ENCODE data around the gene DKK1.

DKK1 gene, protein sequence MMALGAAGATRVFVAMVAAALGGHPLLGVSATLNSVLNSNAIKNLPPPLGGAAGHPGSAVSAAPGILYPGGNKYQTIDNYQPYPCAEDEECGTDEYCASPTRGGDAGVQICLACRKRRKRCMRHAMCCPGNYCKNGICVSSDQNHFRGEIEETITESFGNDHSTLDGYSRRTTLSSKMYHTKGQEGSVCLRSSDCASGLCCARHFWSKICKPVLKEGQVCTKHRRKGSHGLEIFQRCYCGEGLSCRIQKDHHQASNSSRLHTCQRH

DNA sequence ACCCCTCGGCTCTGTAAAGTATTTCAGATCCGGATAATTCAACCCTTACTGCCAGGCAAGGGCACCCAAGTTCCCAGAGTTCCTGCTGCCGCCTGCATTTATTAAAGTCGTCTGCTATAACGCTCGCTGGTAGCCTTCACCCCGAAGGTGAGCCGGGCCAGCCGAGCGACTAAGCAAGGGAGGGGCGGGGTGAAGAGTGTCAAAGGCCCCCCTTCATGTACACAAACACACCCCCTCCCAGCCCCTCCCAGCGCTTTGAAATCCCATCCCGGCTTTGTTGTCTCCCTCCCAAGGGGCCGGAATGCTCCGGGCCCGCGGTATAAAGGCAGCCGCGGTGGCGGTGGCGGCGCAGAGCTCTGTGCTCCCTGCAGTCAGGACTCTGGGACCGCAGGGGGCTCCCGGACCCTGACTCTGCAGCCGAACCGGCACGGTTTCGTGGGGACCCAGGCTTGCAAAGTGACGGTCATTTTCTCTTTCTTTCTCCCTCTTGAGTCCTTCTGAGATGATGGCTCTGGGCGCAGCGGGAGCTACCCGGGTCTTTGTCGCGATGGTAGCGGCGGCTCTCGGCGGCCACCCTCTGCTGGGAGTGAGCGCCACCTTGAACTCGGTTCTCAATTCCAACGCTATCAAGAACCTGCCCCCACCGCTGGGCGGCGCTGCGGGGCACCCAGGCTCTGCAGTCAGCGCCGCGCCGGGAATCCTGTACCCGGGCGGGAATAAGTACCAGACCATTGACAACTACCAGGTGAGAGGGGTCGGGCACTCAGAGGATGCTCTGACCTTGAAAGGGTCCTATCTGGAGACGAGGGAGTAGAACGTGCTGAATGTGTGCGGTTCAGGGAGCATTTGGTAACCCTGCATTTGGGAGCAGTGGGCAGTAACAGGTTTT lies at the start of gene DKK1:
Gene DKK1, plus strand, starts transcription at position 349 of the 889 bp plus-strand sequence. Its CDS starts 154 bp downstream, at position 503.
- peak; percentile 63 for DNase-seq (ENCODE audit: low read depth)

DNA sequence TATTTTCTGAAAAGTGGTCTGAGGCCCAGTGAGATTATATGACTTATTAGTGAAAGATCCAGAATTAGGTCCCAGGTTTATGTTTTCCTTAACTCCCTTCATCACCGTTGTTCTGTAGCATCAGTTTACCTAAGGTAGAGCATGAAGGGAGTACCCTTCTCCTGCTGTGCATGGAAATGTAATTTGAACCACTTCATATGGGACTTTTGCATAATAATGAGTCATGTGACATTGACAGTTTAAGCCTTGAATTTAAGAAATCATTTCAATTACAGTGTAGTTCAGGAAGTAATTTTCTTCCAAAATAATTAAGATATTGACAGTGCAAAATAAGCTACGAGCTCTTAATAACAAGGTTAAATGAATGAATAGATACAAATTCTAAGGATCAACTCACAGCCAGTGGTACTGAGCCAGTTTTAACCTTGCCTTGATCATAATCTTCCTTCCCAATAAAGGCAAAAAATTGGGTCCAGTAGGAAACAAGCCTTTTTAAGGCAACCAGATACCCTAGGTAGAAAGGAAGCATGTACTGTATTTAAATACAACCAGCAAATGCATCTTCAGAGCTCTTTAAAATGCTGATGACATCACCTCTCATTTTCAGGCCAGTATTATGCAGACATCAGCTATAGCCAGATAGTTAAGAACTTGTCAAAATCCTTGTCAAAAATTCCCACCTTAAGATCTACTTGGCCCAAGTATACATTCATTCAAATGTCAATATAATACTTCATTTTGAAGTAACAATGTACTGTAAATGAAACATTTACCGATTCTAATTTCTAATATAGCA lies 48.8 kb upstream of the DKK1 start:
- no peak for DNase-seq (ENCODE audit: low read depth)

DNA sequence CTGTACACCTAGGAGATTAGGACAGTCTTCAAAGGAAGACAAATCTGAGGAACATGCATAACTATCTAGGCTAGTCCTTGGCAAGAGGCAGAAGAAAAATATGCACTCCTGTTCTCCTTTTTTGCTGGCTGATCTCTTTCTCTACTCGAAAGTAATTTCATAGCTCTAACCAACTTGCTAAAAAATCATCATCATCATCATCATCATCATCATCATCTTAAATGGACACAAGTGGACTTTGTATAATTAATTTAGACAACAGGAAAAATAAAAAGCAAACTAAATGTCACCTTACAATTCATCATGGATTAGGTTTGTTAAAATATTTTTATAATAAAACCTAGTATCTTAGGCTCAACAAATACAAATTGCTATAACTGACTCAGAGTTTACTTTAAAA lies 47.2 kb upstream of the DKK1 start:
- DNase-seq (ENCODE audit: low read depth) = no peak

DNA sequence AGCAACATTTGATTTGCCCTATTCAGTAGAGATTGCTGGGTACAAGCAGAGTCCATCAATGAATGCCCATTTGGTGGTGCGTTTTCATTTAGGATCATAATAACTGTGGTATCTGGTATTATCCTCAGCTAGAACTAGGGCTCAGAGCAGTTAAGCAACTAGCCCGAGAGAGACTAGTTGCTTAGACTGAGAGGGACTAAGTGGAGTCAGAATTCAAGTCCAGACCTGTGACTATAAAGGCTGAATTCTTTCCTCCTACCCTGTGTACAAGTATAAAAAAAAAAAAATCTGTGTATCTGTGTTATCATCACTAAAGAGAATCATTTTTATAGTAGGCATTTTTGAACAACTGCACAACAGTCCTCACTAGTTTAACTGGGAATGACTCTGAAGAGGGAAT lies 45.3 kb upstream of the DKK1 start:
- no peak for DNase-seq (ENCODE audit: low read depth)

DNA sequence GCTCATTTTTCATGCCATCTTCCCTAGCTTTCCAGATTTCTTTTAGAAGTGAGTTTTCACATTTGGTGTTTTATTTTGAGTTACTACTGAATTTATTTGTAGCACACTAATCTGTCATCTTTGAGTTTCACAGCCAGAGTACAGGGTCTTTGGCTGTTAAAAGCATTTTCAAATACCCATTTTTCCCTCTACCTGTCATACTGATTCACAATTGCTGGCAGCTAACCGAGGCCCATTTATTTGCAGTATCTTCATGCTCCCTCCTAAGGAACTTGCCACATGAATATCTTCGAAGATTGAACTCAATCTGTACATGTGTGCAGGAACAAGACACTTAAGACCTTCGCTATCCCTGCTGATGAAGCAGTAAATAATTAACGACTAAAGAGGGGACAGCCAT lies 44.8 kb upstream of the DKK1 start:
- no peak for DNase-seq (ENCODE audit: low read depth)

DNA sequence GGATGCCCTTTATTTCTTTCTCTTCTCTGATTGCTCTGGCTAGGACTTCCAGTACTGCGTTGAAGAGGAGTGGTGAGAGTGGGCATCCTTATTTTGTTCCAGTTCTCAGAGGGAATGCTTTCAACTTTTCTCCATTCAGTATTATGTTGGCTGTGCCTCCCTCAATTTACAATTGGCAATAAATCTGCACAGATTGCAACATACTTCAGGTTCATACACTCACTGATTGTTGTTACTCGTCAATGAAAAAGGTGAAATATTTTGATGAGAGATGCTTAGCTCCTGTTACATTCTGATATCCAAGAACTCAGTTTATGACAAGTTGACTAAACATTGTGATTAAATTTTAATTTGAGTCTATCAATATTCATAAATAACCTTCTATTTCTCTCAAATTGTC lies 37.9 kb upstream of the DKK1 start:
- no peak for DNase-seq (ENCODE audit: low read depth)

DNA sequence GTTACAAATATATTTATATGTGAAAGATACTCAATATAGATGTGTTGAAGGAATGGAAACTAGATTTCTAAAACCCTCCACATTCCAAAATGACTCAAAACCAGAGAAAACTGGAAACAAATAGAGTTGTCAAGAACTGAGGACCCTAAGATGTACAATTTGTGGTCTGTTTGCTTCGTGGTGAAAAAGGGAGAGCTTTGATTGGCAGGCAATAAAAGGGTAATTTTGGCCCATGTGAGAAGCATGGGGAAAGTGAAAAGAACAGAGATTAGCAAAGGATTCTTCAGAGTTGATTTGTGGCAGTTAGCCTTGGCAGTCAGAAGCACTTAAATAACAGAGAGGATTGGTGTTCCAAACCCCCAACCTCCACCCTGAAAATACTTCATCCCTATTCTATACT lies 37.1 kb upstream of the DKK1 start:
- no peak for DNase-seq (ENCODE audit: low read depth)

DNA sequence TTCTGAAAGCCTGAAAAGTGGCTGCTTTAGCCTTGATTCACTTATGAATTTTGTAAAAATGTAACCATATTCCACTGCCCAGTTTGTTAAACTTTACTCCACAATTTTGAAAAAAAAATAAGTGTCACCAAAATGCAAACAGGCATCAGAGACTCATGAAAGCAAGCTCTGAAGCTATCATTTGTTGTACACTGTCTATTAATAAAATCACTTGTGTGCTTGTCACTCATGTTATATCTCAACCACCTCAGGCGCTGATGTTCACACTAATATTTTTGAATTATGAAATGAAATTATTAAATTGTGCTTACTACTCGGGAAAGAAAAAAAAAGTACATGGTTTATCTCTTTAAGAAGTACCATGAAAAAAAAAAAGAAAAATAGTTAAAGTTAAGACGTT lies 34.5 kb upstream of the DKK1 start:
- DNase-seq (ENCODE audit: low read depth) = no peak

DNA sequence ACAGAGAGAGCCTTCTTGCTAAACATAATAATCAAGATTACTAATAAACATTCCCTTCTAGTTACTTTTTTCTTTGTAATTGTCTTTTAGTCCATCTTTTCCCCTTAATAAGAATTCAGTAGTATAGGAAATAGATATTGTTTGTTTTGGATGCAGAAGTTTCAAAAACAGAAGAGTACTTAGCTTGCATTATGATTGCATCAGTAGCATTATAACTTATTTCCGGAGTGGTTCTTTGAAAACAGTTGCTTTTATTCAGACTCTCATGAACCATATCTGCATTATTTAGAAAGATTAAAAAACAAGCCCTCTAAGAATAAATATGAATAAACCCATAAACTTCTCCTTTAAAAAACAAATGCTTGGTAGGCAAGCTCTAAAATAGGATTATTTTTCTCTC lies 34.0 kb upstream of the DKK1 start:
- no peak for DNase-seq (ENCODE audit: low read depth)

DNA sequence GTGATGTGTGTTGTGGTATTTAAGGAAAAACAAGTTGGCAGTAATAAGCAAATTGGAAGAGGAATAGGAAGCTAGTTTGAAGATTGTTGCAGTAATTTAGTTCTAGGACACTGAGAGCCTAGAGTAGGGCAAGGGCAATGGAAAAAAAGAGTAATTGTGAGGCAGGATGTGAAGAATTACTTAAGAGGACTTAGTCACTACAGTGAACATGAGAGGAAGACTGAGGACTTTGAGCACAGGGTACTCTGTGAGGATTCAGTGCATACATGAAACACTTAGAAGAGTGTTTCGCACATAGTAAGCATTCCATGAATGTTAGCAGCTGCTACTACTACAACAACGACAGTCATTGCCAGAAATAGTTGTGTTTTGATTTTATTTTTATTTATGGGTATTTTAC lies 30.9 kb upstream of the DKK1 start:
- DNase-seq (ENCODE audit: low read depth) = no peak

DNA sequence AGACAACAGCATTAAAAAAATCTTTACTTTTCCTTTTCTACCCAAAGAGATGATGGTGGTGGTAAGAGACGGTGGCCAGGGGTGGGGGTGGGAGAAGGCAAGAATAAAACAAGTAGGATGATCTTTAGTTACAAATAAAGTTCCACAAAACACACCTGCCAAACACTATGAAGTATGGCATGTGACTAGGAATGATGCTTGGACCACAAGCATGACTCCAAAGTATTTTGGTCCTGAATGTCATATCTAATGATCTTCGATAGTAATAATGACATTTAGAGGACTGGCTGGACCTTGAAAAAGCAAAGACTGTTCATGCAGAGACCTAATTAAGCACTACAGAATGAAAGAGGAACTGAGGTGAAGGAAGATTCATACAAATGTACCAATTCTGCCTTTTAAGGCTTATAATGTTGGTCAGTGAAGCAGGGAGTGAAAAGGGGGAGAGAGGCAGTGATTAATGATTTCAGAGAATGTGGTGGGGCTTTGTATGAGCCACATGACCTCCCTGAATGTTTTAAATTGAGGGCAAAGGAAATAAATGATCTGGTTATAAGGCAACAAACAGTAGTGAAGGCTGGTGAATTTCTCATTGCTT lies 29.6 kb upstream of the DKK1 start:
- no peak for DNase-seq (ENCODE audit: low read depth)

DNA sequence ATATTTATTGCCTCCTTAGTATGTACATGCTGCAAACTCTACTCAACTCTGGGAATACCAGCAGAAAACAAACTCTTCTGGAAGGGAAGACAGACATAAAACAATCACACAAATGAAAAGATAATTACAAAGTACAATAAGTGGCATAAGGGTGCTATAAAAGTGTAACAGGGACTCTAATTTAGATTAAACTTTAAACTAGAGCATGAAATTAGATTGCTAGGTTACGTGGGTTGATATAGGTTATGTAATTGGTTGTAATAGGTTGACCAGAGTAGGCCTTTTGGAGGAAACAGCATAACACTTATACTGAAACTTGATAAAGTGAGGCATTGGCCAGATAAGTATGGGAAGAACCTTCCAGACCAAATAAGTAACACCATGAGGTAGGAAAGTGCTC lies 26.2 kb upstream of the DKK1 start:
- DNase-seq (ENCODE audit: low read depth) = no peak

DNA sequence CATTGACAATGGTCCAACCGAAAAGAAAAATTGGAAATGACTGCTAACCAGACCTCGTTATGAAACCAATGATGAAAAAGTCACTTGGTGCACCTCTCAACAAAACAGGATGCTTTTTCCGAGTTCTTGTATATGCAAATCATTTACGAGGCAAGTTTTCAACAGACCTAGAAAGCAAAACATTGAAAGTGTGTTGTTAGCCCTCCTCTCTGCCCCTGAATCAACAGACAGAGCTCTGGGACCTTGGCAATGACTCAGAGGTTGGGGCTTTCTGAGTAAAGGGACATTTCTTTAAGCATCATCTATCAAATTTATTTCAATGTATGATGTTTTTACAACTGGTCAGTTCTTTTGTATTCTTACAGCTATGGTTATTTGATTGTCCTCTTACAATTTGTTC lies 16.3 kb upstream of the DKK1 start:
- DNase-seq (ENCODE audit: low read depth) = no peak

DNA sequence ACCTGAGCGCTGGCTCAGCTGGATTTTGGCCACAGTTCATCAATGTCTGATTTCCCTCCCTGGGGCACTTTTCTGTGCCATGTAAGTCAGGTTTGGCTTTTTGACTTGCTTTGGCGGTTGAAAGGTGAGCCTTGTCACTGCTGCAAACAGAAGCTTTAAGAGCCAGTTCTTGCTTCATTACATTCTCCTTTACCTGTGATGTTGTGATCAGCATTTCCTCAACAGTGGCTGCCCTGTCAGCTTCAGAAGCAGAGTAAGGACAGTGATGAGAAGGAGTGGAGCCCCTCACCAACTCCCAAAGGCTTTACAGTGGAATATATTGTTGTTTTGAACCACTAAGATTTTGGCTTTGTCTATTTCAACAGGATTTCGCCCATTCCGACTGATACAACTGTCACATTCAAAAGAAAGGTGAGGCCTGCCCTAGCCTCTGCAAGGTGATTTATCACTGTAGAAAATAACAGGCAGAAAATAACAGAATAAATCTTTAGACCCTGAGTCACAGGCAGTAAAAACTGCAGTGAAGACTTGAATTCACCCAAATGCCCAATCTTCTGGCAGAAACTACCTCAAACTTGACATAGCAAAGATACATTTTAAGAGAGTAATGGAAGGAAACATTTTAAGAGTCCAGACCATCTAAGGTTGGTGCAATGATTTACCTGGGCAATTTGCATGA lies 13.3 kb upstream of the DKK1 start:
- no peak for DNase-seq (ENCODE audit: low read depth)

DNA sequence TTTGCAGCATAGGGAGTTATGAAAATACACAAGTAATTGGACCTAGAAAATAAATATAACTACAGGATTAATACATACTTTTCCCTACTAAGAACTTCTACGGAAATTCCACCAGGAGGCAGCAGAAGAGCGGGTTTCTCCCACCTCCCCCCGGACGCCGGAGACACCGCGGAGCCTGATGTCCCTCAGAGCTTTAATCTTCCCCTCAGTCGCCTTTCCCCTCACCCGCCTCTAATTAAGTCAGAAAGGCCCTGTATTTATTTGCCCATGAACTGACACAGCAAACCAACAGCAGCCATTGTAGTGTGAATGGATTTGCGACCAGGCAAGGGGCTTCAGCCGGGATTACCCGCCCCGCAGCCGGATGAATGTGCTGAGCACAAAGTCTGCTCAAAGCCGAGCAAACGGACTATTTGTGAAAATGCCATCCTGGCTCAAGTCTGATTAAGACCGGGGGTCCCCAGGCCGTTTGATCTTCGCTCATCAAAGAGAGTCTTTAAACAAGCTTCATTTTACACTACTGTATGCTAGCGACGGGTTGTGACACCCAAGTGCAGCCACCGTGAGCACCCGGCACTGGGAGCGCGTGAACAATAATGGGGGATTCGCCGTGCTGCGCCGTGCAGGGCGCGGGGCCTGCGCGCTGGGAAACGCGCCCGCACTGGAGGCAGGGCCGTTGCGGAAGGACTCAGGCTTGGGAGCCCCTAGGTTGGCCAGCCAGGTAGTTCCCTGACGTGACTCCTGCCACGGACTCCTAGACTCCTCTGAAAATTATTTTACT lies 5.6 kb upstream of the DKK1 start:
- DNase-seq (ENCODE audit: low read depth) = no peak

DNA sequence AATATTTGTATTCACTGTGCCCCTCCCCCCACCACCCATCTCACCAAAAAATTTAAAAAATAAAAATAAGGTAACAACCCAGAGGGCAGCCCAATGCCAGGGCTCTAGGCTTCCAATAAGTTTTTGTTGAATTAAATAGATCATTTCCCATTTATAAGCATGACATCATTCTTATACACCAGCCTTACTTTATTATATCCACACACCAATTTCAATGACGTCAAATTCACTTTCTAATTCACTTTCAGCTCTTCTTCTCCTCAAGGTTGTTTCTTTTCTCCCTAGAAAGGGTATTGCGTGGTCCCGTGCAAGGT lies 1.2 kb upstream of the DKK1 start:
- no peak for DNase-seq (ENCODE audit: low read depth)

DNA sequence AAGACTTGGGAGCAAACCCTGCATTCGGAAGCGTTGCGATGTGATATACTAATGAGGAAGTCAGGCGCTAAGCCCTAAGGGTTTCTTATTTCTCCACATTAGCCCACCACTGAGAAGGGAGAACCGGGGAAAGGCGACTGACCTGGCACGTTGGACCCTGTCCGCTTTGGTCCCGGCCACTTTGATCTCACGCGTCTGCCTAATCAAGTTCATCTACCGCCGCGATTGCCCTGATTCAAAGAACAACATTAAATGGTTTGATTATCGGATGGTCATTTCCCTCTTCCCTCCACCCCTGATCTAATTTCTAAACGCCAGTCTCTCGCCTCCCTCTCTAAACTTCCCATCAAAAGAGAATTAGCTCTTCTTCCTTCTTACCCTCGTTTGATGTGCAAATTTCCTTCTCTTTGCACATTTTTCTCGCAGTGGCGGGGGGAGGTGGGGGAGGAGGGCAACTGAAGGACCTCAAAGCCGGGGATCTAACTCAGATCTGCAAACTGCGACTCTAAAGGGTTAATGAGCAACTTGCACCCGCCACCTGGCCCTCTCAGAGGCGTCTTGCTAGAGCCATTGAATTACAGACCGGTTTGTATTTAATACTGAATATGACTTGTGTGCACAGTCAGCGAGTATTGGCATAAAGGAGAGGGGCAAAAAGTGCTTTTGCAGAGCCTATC lies 687 bp upstream of the DKK1 start:
- no peak for DNase-seq (ENCODE audit: low read depth)

DNA sequence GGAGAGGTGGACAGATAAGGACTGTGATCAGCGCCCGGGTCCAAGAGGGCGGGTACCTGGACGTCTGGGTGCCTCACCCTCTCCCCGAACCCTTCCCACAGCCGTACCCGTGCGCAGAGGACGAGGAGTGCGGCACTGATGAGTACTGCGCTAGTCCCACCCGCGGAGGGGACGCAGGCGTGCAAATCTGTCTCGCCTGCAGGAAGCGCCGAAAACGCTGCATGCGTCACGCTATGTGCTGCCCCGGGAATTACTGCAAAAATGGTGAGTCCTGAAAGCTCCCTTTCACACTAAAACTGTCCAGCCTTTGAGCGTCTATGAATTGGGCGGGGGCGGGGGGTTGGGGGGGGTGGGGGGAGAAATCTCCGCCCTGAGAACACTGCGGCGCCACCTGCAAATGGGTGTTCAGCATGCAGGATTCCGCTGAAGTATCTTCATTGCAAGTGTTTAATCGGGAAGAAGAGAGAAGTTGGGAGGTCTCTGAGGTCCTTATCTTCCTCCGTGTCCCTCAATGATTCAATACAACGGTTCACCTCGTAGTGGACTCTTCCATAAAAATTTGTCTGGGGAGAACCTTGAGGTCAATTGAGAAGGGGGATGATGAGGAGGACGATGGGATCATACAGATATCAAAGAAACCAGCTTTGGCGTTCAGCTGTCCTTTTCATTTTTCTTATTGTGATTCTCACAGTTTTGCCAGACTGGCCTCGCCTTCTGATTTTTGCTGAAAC lies 906 bp downstream of the DKK1 start:
- DNase-seq (ENCODE audit: low read depth) = no peak

DNA sequence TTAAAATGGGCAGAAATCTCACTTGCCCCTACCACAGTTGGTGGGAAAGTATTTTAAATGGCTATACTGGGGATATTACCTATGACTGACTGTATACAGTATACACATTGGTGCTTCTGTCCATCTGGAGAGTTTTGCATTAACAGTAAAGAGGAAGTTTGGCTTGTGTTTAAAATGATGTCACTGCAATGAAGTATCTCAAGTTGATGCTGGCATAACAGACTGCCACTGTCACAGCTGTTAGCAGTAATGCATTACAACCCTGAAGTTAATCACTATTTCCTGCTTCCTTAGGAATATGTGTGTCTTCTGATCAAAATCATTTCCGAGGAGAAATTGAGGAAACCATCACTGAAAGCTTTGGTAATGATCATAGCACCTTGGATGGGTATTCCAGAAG lies 1.9 kb downstream of the DKK1 start:
- no peak for DNase-seq (ENCODE audit: low read depth)

DNA sequence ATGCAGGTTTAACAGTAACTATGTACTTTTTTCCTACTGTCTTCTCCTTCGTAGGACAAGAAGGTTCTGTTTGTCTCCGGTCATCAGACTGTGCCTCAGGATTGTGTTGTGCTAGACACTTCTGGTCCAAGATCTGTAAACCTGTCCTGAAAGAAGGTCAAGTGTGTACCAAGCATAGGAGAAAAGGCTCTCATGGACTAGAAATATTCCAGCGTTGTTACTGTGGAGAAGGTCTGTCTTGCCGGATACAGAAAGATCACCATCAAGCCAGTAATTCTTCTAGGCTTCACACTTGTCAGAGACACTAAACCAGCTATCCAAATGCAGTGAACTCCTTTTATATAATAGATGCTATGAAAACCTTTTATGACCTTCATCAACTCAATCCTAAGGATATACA lies 2.4 kb downstream of the DKK1 start:
- DNase-seq (ENCODE audit: low read depth) = no peak

Measured in GM04503 (cell line).